ENCODE results near the gene TUBGCP6.

- TF ChIP-seq, protein P1, sequence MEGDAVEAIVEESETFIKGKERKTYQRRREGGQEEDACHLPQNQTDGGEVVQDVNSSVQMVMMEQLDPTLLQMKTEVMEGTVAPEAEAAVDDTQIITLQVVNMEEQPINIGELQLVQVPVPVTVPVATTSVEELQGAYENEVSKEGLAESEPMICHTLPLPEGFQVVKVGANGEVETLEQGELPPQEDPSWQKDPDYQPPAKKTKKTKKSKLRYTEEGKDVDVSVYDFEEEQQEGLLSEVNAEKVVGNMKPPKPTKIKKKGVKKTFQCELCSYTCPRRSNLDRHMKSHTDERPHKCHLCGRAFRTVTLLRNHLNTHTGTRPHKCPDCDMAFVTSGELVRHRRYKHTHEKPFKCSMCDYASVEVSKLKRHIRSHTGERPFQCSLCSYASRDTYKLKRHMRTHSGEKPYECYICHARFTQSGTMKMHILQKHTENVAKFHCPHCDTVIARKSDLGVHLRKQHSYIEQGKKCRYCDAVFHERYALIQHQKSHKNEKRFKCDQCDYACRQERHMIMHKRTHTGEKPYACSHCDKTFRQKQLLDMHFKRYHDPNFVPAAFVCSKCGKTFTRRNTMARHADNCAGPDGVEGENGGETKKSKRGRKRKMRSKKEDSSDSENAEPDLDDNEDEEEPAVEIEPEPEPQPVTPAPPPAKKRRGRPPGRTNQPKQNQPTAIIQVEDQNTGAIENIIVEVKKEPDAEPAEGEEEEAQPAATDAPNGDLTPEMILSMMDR (IDR thresholded peaks at IDR 0.05; ENCODE audit: poor library complexity), result no peak
- TF ChIP-seq EZH2phosphoT487 (IDR thresholded peaks at IDR 0.05; ENCODE audit: low read depth, severe bottlenecking, unreplicated experiment) (no peak), EZH2 (IDR thresholded peaks at IDR 0.05; ENCODE audit: borderline replicate concordance) (no peak)
Measured at GRCh38 chr22:50278956-50279619, 34.3 kb upstream of the TUBGCP6 start.

All from hepatocyte (in vitro differentiated cells).